Measurements from ENCODE around the gene SSMEM1. TPM values are rescaled to one million over a fixed set of nuclear protein-coding genes. Genes with fewer than 3 reads are reported as not detected.

Gene SSMEM1
- total RNA-seq, 2 experiments from 2014 or later = not detected

DNA sequence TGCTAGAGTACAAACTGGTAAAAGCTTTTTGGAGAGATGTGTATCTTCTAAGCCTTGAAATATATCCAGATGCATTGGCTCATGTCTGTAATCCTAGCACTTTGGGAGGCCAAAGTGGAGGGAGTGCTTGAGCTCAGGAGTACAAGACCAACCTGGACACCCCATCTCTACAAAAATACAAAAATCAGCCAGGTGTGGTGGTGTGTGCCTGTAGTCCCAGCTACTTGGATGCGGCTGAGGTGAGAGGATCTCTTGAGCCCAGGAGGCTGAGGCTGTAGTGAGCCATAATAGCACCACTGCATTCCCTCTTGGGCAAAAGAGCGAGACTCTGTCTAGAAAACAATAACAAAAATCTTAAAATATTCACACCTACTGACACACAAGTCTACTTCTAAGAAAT, 28.0 kb upstream of the SSMEM1 start:
- Histone ChIP-seq H2AFZ (ENCODE audit: low read length) (no peak overlapping the region), H3K9me3 (ENCODE audit: low read length) (no peaks in the 10 kb centered on the region), H3K4me2 (ENCODE audit: low read length) (no peak overlapping the region), H3K4me3 (ENCODE audit: low read depth, low read length, poor library complexity, severe bottlenecking) (no peak overlapping the region), H3K36me3 (ENCODE audit: insufficient read depth, low read length) (peaks cover 84% of the 10 kb centered on the region), H3K9me2 (ENCODE audit: insufficient read depth, low read length) (no peaks in the 10 kb centered on the region), H4K20me1 (ENCODE audit: insufficient read depth, low read length) (no peaks in the 10 kb centered on the region), H3K4me1 (ENCODE audit: insufficient read depth, low read length, poor library complexity, severe bottlenecking) (no peaks in the 10 kb centered on the region), H3K79me2 (ENCODE audit: insufficient read depth, low read depth, low read length) (no peaks in the 10 kb centered on the region), H3K27ac (ENCODE audit: low read depth, low read length, poor library complexity, severe bottlenecking) (no peak overlapping the region)
- BruUV-seq (replicated peaks) = no TSS peak
- CTCF ChIA-PET (ENCODE audit: unreplicated experiment) = no interaction called here
- intact Hi-C loops (cut with micrococcal nuclease; ENCODE audit: unreplicated experiment) = loop anchor here (5.0 kb wide), 1 partner anchor 57 kb away; no protein-coding TSS in a partner anchor
- POLR2A ChIA-PET = interaction anchor here (1.3 kb wide), 1 partner anchor 15 kb away, joined by 4 read pairs; no protein-coding TSS in a partner anchor
- DNase-seq (ENCODE audit: low spot score) = no peak
- no peak for TF ChIP-seq CTCF (conservative IDR thresholded peaks at IDR 0.05; ENCODE audit: low read length)
- no peak for TF ChIP-seq EZH2phosphoT487 (IDR thresholded peaks at IDR 0.05; ENCODE audit: borderline replicate concordance, low read depth, low read length)

- intact Hi-C loops (cut with micrococcal nuclease; ENCODE audit: unreplicated experiment) = loop anchor here (5.0 kb wide), 1 partner anchor 58 kb away; no protein-coding TSS in a partner anchor
- no peaks in the 10 kb centered on the region for H3K9me3 ChIP-seq (ENCODE audit: low read length)
- no peaks in the 10 kb centered on the region for H3K9me2 ChIP-seq (ENCODE audit: insufficient read depth, low read length)
- POLR2A ChIA-PET = interaction anchor here (1.3 to 2.4 kb wide), 2 partner anchors 10 to 16 kb away, joined by 4 to 12 read pairs; no protein-coding TSS in a partner anchor
- H3K79me2 ChIP-seq (ENCODE audit: insufficient read depth, low read depth, low read length) = no peaks in the 10 kb centered on the region
- peaks cover 84% of the 10 kb centered on the region for H3K36me3 ChIP-seq (ENCODE audit: insufficient read depth, low read length)
- H3K4me3 ChIP-seq (ENCODE audit: low read depth, low read length, poor library complexity, severe bottlenecking) = no peak overlapping the region
- no peak overlapping the region for H3K4me2 ChIP-seq (ENCODE audit: low read length)
- TF ChIP-seq EZH2phosphoT487 (IDR thresholded peaks at IDR 0.05; ENCODE audit: borderline replicate concordance, low read depth, low read length) = no peak
- H2AFZ ChIP-seq (ENCODE audit: low read length) = no peak overlapping the region
- no peaks in the 10 kb centered on the region for H4K20me1 ChIP-seq (ENCODE audit: insufficient read depth, low read length)
- DNase-seq (ENCODE audit: low spot score) = no peak
- no TSS peak for BruUV-seq (replicated peaks)
- H3K4me1 ChIP-seq (ENCODE audit: insufficient read depth, low read length, poor library complexity, severe bottlenecking) = no peaks in the 10 kb centered on the region
- no peak overlapping the region for H3K27ac ChIP-seq (ENCODE audit: low read depth, low read length, poor library complexity, severe bottlenecking)
- CTCF ChIA-PET (ENCODE audit: unreplicated experiment) = no interaction called here
These were observed 26.9 kb upstream of the SSMEM1 start for GRCh38 chr7:130180571-130181262.

DNA sequence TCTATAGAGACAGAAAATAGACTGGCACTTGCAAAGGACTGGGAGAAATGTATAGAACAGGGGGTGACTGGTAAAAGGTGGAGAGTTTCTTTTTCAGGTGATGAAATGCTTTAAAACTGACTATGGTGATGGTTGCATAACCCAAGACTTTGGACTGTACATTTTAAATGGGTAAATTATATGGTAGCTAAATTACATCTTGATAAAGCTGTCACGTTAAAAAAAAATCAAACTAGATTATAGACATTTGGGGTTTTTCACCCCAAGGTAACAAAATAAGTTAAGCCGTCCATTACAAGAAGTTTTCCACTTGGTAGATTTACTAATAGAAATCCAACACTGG, 26.4 kb upstream of the SSMEM1 start:
- Histone ChIP-seq H3K4me3 (ENCODE audit: low read depth, low read length, poor library complexity, severe bottlenecking) (no peak overlapping the region), H4K20me1 (ENCODE audit: insufficient read depth, low read length) (no peaks in the 10 kb centered on the region), H3K79me2 (ENCODE audit: insufficient read depth, low read depth, low read length) (no peaks in the 10 kb centered on the region), H2AFZ (ENCODE audit: low read length) (no peak overlapping the region), H3K27ac (ENCODE audit: low read depth, low read length, poor library complexity, severe bottlenecking) (no peak overlapping the region), H3K36me3 (ENCODE audit: insufficient read depth, low read length) (peaks cover 89% of the 10 kb centered on the region), H3K9me2 (ENCODE audit: insufficient read depth, low read length) (no peaks in the 10 kb centered on the region), H3K4me2 (ENCODE audit: low read length) (no peak overlapping the region), H3K4me1 (ENCODE audit: insufficient read depth, low read length, poor library complexity, severe bottlenecking) (no peaks in the 10 kb centered on the region), H3K9me3 (ENCODE audit: low read length) (no peaks in the 10 kb centered on the region)
- CTCF ChIA-PET (ENCODE audit: unreplicated experiment) = no interaction called here
- TF ChIP-seq EZH2phosphoT487 (IDR thresholded peaks at IDR 0.05; ENCODE audit: borderline replicate concordance, low read depth, low read length) = no peak
- no peak for TF ChIP-seq CTCF (conservative IDR thresholded peaks at IDR 0.05; ENCODE audit: low read length)
- intact Hi-C loops (cut with micrococcal nuclease; ENCODE audit: unreplicated experiment) = loop anchor here (5.0 kb wide), 1 partner anchor 59 kb away; no protein-coding TSS in a partner anchor
- POLR2A ChIA-PET = interaction anchor here (0.7 to 2.4 kb wide), 7 partner anchors 10 to 45 kb away, joined by 3 to 12 read pairs (median 3); partner anchors contain the start of gene TMEM209
- DNase-seq (ENCODE audit: low spot score) = no peak
- no TSS peak for BruUV-seq (replicated peaks)
